ENCODE results near the gene MTG2. TPM values are rescaled to one million over a fixed set of nuclear protein-coding genes. Genes with fewer than 3 reads are reported as not detected.

Gene MTG2
- total and polyA plus RNA-seq, 4 donors: 13.0 to 28.0 (median 24.4) TPM

DNA sequence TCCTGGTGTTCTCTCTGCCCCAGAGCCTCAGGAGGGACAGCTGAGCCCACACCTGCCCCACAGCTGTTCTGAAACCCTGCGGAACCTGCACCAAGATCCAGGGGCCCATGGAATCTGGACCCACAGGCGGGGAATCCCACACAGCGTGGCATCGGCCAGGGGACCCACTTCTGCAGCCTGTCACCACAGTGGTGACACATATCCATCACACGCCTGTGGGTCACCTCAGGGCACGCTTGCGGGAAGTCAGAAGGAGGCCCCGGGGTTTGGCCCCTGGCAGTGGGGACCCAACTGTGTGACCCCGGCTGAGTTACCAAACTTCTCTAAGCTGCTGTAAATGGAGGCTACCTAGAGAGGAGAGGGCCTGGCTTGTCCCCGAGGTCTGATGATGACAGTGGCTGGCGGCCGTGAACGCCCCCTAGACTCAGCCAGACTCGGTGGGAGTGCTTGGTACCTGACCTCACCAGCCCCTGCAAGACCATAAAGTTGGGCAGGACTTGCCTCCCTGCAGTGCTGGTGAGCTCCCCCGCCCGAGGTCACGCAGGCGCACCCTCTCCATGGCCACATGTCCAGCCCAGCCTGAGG lies 39.5 kb downstream of the MTG2 start:
- no peak for DNase-seq (ENCODE audit: low spot score)
- H3K36me3 ChIP-seq (ENCODE audit: control insufficient read depth in 4 of 4, insufficient read depth in 3 of 4, low read depth in 1 of 4, low read length in 3 of 4): no peaks in the 10 kb centered on the region
- H3K9me3 ChIP-seq (ENCODE audit: control insufficient read depth in 4 of 4, low read length in 3 of 4): no peaks in the 10 kb centered on the region
- H3K27me3 ChIP-seq (ENCODE audit: control insufficient read depth in 4 of 4, insufficient read depth in 4 of 4, low read length in 3 of 4): peaks cover 5 to 11% (median 9%) of the 10 kb centered on the region in 4 donors
- H3K27ac ChIP-seq (ENCODE audit: low read depth in 1 of 2, low read length in 2 of 2): no peak overlapping the region
- H3K9ac ChIP-seq (ENCODE audit: low read depth in 1 of 2, low read length in 2 of 2): no peak overlapping the region
- TF ChIP-seq, protein P1, sequence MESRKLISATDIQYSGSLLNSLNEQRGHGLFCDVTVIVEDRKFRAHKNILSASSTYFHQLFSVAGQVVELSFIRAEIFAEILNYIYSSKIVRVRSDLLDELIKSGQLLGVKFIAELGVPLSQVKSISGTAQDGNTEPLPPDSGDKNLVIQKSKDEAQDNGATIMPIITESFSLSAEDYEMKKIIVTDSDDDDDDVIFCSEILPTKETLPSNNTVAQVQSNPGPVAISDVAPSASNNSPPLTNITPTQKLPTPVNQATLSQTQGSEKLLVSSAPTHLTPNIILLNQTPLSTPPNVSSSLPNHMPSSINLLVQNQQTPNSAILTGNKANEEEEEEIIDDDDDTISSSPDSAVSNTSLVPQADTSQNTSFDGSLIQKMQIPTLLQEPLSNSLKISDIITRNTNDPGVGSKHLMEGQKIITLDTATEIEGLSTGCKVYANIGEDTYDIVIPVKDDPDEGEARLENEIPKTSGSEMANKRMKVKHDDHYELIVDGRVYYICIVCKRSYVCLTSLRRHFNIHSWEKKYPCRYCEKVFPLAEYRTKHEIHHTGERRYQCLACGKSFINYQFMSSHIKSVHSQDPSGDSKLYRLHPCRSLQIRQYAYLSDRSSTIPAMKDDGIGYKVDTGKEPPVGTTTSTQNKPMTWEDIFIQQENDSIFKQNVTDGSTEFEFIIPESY (IDR thresholded peaks at IDR 0.05): no peak
- TF ChIP-seq RAD21 (IDR thresholded peaks at IDR 0.05): no peak
- H3K4me1 ChIP-seq (ENCODE audit: control insufficient read depth in 4 of 4, insufficient read depth in 4 of 4, low read length in 3 of 4): peaks cover 4 to 20% (median 13%) of the 10 kb centered on the region in 4 donors
- no peak overlapping the region for H3K4me3 ChIP-seq (ENCODE audit: low read depth in 1 of 3, low read length in 3 of 3)
- 86% methylated on average over 18 of the region's 18 CpGs for WGBS

DNA sequence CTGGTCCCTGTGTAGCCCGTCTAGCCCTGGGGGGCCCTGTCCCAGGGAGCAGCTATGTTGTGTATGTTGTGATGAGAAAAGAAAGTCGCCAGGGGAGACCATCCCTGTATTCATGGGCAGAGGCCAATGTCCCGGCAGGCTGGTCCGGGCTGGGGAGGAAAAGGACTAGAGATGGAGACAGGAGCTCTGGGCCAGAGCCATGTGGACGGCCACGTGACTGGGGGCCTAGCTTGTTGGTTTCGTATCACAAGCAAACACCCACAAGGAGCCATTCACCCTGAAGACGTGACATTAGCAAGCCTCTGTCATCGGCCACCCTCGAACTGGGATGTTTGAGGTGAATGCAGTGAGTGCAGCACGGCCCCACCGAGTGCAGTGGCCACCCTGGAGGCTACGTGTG lies 40.1 kb downstream of the MTG2 start:
- H3K36me3 ChIP-seq (ENCODE audit: control insufficient read depth in 4 of 4, insufficient read depth in 3 of 4, low read depth in 1 of 4, low read length in 3 of 4): no peaks in the 10 kb centered on the region
- no peak overlapping the region for H3K4me3 ChIP-seq (ENCODE audit: low read depth in 1 of 3, low read length in 3 of 3)
- peaks cover under 1 to 8% (median 6%) of the 10 kb centered on the region in 4 donors for H3K27me3 ChIP-seq (ENCODE audit: control insufficient read depth in 4 of 4, insufficient read depth in 4 of 4, low read length in 3 of 4)
- no peak for DNase-seq (ENCODE audit: low spot score)
- 73% methylated on average over 13 of the region's 13 CpGs for WGBS
- no peaks in the 10 kb centered on the region for H3K9me3 ChIP-seq (ENCODE audit: control insufficient read depth in 4 of 4, low read length in 3 of 4)
- H3K27ac ChIP-seq (ENCODE audit: low read depth in 1 of 2, low read length in 2 of 2): no peak overlapping the region
- TF ChIP-seq SP1 (IDR thresholded peaks at IDR 0.05): no peak
- no peak for TF ChIP-seq HNF4G (IDR thresholded peaks at IDR 0.05)
- peaks cover 4 to 20% (median 13%) of the 10 kb centered on the region in 4 donors for H3K4me1 ChIP-seq (ENCODE audit: control insufficient read depth in 4 of 4, insufficient read depth in 4 of 4, low read length in 3 of 4)
- H3K9ac ChIP-seq (ENCODE audit: low read depth in 1 of 2, low read length in 2 of 2): no peak overlapping the region

DNA sequence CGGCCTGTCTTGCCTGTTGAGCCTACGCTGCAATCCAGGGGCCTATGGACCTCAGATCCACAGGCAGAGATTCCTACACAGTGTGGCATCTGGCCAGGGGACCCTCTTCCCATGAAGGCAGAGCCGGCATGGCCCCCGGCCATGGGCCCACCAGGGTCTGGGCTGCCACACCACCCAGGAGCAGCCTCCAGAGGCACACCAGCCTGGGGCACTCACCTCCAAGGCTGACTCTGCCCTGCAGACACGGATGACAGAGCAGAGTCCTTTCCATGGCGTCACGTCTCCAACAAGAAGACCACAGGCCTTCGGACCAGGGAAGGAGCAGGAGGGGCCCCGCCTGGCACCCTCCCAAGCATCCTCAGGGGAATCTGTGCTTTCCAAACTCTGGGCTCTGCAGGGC lies 40.7 kb downstream of the MTG2 start:
- DNase-seq (ENCODE audit: low spot score): no peak
- Histone ChIP-seq H3K4me3 (ENCODE audit: low read depth in 1 of 3, low read length in 3 of 3) (no peak overlapping the region), H3K4me1 (ENCODE audit: control insufficient read depth in 4 of 4, insufficient read depth in 4 of 4, low read length in 3 of 4) (peaks cover 4 to 20% (median 13%) of the 10 kb centered on the region in 4 donors), H3K27ac (ENCODE audit: low read depth in 1 of 2, low read length in 2 of 2) (no peak overlapping the region), H3K27me3 (ENCODE audit: control insufficient read depth in 4 of 4, insufficient read depth in 4 of 4, low read length in 3 of 4) (peaks cover 0 to 6% (median 5%) of the 10 kb centered on the region in 4 donors), H3K36me3 (ENCODE audit: control insufficient read depth in 4 of 4, insufficient read depth in 3 of 4, low read depth in 1 of 4, low read length in 3 of 4) (no peaks in the 10 kb centered on the region), H3K9me3 (ENCODE audit: control insufficient read depth in 4 of 4, low read length in 3 of 4) (no peaks in the 10 kb centered on the region), H3K9ac (ENCODE audit: low read depth in 1 of 2, low read length in 2 of 2) (no peak overlapping the region)
- WGBS: 80% methylated on average over 9 of the region's 9 CpGs
- TF ChIP-seq, protein P1 (IDR thresholded peaks at IDR 0.05): no peak
- TF ChIP-seq, protein P2, sequence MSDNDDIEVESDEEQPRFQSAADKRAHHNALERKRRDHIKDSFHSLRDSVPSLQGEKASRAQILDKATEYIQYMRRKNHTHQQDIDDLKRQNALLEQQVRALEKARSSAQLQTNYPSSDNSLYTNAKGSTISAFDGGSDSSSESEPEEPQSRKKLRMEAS (IDR thresholded peaks at IDR 0.05): no peak
- TF ChIP-seq EGR1 (IDR thresholded peaks at IDR 0.05; ENCODE audit: low read depth in 2 of 2): no peak
- TF ChIP-seq RXRA (IDR thresholded peaks at IDR 0.05): no peak
- no peak for TF ChIP-seq GABPA (IDR thresholded peaks at IDR 0.05 in 1 of 2, conservative IDR thresholded peaks at IDR 0.05 in 1 of 2)
- TF ChIP-seq FOXA1 (IDR thresholded peaks at IDR 0.05): no peak
- TF ChIP-seq TAF1 (conservative IDR thresholded peaks at IDR 0.05): no peak
- no peak for TF ChIP-seq HNF4A (conservative IDR thresholded peaks at IDR 0.05)
- TF ChIP-seq FOXA2 (IDR thresholded peaks at IDR 0.05): no peak
- TF ChIP-seq SP1 (IDR thresholded peaks at IDR 0.05): no peak
- TF ChIP-seq, protein P3, sequence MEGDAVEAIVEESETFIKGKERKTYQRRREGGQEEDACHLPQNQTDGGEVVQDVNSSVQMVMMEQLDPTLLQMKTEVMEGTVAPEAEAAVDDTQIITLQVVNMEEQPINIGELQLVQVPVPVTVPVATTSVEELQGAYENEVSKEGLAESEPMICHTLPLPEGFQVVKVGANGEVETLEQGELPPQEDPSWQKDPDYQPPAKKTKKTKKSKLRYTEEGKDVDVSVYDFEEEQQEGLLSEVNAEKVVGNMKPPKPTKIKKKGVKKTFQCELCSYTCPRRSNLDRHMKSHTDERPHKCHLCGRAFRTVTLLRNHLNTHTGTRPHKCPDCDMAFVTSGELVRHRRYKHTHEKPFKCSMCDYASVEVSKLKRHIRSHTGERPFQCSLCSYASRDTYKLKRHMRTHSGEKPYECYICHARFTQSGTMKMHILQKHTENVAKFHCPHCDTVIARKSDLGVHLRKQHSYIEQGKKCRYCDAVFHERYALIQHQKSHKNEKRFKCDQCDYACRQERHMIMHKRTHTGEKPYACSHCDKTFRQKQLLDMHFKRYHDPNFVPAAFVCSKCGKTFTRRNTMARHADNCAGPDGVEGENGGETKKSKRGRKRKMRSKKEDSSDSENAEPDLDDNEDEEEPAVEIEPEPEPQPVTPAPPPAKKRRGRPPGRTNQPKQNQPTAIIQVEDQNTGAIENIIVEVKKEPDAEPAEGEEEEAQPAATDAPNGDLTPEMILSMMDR (IDR thresholded peaks at IDR 0.05; ENCODE audit: low read depth, low read length, missing input control): no peak

Data from liver (tissue), 9 donors.